CD4-positive, alpha-beta T cell treated with Interferon alpha-2 for 1 hour (primary cell): ENCODE data around the gene RPAP3.

Experiments used
- DNase-seq, 2 donors: peaks; one replicate each; pipeline ENCODE4 v3.0.0-alpha.2; 2020 to 2022

The RPAP3 gene

GRCh38 chr12:47705566-47706425 is at the start of gene RPAP3:
Gene RPAP3, minus strand, starts transcription at chr12:47706030. Its CDS starts 3,190 bp downstream, at chr12:47702840.
- peak; percentile 94 to 95 for DNase-seq

GRCh38 chr12:47754881-47755280 is 49.1 kb upstream of the RPAP3 start:
- no peak for DNase-seq

- DNase-seq, result no peak
Observed at GRCh38 chr12:47754126-47754525, 48.3 kb upstream of the RPAP3 start.

- no peak for DNase-seq
Observed at GRCh38 chr12:47753021-47754001, 47.5 kb upstream of the RPAP3 start.

GRCh38 chr12:47752552-47752951 is 46.7 kb upstream of the RPAP3 start:
- DNase-seq, result no peak

- DNase-seq, result no peak
Observed at GRCh38 chr12:47752121-47752520, 46.3 kb upstream of the RPAP3 start.

GRCh38 chr12:47751561-47751960 is 45.7 kb upstream of the RPAP3 start:
- no peak for DNase-seq

- no peak for DNase-seq
Observed at GRCh38 chr12:47750916-47751470, 45.2 kb upstream of the RPAP3 start.

GRCh38 chr12:47750229-47750798 is 44.5 kb upstream of the RPAP3 start:
- DNase-seq, result no peak

GRCh38 chr12:47748899-47749298 is 43.1 kb upstream of the RPAP3 start:
- no peak for DNase-seq

GRCh38 chr12:47748507-47748828 is 42.6 kb upstream of the RPAP3 start:
- DNase-seq, result no peak

- no peak for DNase-seq
Observed at GRCh38 chr12:47747596-47748506, 42.0 kb upstream of the RPAP3 start.

GRCh38 chr12:47747126-47747525 is 41.3 kb upstream of the RPAP3 start:
- no peak for DNase-seq

- no peak for DNase-seq
Observed at GRCh38 chr12:47746523-47746922, 40.7 kb upstream of the RPAP3 start.

- DNase-seq, result no peak
Observed at GRCh38 chr12:47746073-47746472, 40.2 kb upstream of the RPAP3 start.

GRCh38 chr12:47745485-47746041 is 39.7 kb upstream of the RPAP3 start:
- DNase-seq, result no peak

- DNase-seq, result no peak
Observed at GRCh38 chr12:47744778-47745436, 39.1 kb upstream of the RPAP3 start.

- DNase-seq, result peak; percentile 62 to 74
Observed at GRCh38 chr12:47744005-47744651, 38.3 kb upstream of the RPAP3 start.

GRCh38 chr12:47743311-47743860 is 37.6 kb upstream of the RPAP3 start:
- DNase-seq, result no peak

- peak; percentile 61 to 76 for DNase-seq
Observed at GRCh38 chr12:47742253-47742825, 36.5 kb upstream of the RPAP3 start.
